Measurements from ENCODE around the gene PIGP.

PIGP gene

GRCh38 chr21:37087188-37087587 is 14.3 kb upstream of the PIGP start:
- H3K36me3 ChIP-seq (replicated peaks; ENCODE audit: low read depth, low read length): peaks cover 12% of the 10 kb centered on the region
- no peak overlapping the region for H3K27ac ChIP-seq (ENCODE audit: low read length)
- peaks cover 36% of the 10 kb centered on the region for H4K20me1 ChIP-seq (ENCODE audit: insufficient read depth, low read length)
- H3K9ac ChIP-seq (ENCODE audit: low read length): no peak overlapping the region
- no peaks in the 10 kb centered on the region for H3K4me1 ChIP-seq (ENCODE audit: low read length)
- TF ChIP-seq CTCF (IDR thresholded peaks at IDR 0.05; ENCODE audit: low read depth, low read length) (no peak), EZH2phosphoT487 (IDR thresholded peaks at IDR 0.05; ENCODE audit: low read depth) (no peak)
- no peaks in the 10 kb centered on the region for H3K27me3 ChIP-seq (ENCODE audit: low read depth, low read length)
- H3K4me2 ChIP-seq (ENCODE audit: low read length): no peak overlapping the region
- H3K4me3 ChIP-seq (ENCODE audit: low read length): no peak overlapping the region
- H3K9me3 ChIP-seq (ENCODE audit: insufficient read depth, low read length): no peaks in the 10 kb centered on the region
- H2AFZ ChIP-seq (ENCODE audit: low read depth, low read length): no peak overlapping the region
- H3K79me2 ChIP-seq (ENCODE audit: low read length): peaks cover 62% of the 10 kb centered on the region

GRCh38 chr21:37085726-37086125 is 12.9 kb upstream of the PIGP start:
- H2AFZ ChIP-seq (ENCODE audit: low read depth, low read length): no peak overlapping the region
- H3K9ac ChIP-seq (ENCODE audit: low read length): no peak overlapping the region
- H3K4me2 ChIP-seq (ENCODE audit: low read length): no peak overlapping the region
- H3K9me3 ChIP-seq (ENCODE audit: insufficient read depth, low read length): no peaks in the 10 kb centered on the region
- H3K4me1 ChIP-seq (ENCODE audit: low read length): no peaks in the 10 kb centered on the region
- no peak overlapping the region for H3K27ac ChIP-seq (ENCODE audit: low read length)
- H3K79me2 ChIP-seq (ENCODE audit: low read length): peaks cover 74% of the 10 kb centered on the region
- no peak overlapping the region for H3K4me3 ChIP-seq (ENCODE audit: low read length)
- no peaks in the 10 kb centered on the region for H3K27me3 ChIP-seq (ENCODE audit: low read depth, low read length)
- peaks cover 38% of the 10 kb centered on the region for H4K20me1 ChIP-seq (ENCODE audit: insufficient read depth, low read length)
- H3K36me3 ChIP-seq (replicated peaks; ENCODE audit: low read depth, low read length): peaks cover 11% of the 10 kb centered on the region
- TF ChIP-seq CTCF (IDR thresholded peaks at IDR 0.05; ENCODE audit: low read depth, low read length) (no peak), EZH2phosphoT487 (IDR thresholded peaks at IDR 0.05; ENCODE audit: low read depth) (no peak)

GRCh38 chr21:37082856-37083528 is 10.1 kb upstream of the PIGP start:
- Histone ChIP-seq H3K27ac (ENCODE audit: low read length) (no peak overlapping the region), H3K9ac (ENCODE audit: low read length) (no peak overlapping the region), H3K4me2 (ENCODE audit: low read length) (no peak overlapping the region), H2AFZ (ENCODE audit: low read depth, low read length) (no peak overlapping the region), H3K9me3 (ENCODE audit: insufficient read depth, low read length) (no peaks in the 10 kb centered on the region), H3K4me1 (ENCODE audit: low read length) (peaks cover 8% of the 10 kb centered on the region), H3K79me2 (ENCODE audit: low read length) (peaks cover 91% of the 10 kb centered on the region), H3K36me3 (replicated peaks; ENCODE audit: low read depth, low read length) (peaks cover 7% of the 10 kb centered on the region), H3K27me3 (ENCODE audit: low read depth, low read length) (no peaks in the 10 kb centered on the region), H4K20me1 (ENCODE audit: insufficient read depth, low read length) (peaks cover 49% of the 10 kb centered on the region), H3K4me3 (ENCODE audit: low read length) (no peak overlapping the region)
- TF ChIP-seq EZH2phosphoT487 (IDR thresholded peaks at IDR 0.05; ENCODE audit: low read depth) (no peak), CTCF (IDR thresholded peaks at IDR 0.05; ENCODE audit: low read depth, low read length) (no peak)

- TF ChIP-seq CTCF (IDR thresholded peaks at IDR 0.05; ENCODE audit: low read depth, low read length): no peak
- no peak for TF ChIP-seq EZH2phosphoT487 (IDR thresholded peaks at IDR 0.05; ENCODE audit: low read depth)
- peaks cover 7% of the 10 kb centered on the region for H3K36me3 ChIP-seq (replicated peaks; ENCODE audit: low read depth, low read length)
- no peak overlapping the region for H2AFZ ChIP-seq (ENCODE audit: low read depth, low read length)
- no peak overlapping the region for H3K9ac ChIP-seq (ENCODE audit: low read length)
- no peak overlapping the region for H3K27ac ChIP-seq (ENCODE audit: low read length)
- no peak overlapping the region for H3K4me2 ChIP-seq (ENCODE audit: low read length)
- peaks cover 95% of the 10 kb centered on the region for H3K79me2 ChIP-seq (ENCODE audit: low read length)
- H3K9me3 ChIP-seq (ENCODE audit: insufficient read depth, low read length): no peaks in the 10 kb centered on the region
- H4K20me1 ChIP-seq (ENCODE audit: insufficient read depth, low read length): peaks cover 56% of the 10 kb centered on the region
- no peak overlapping the region for H3K4me3 ChIP-seq (ENCODE audit: low read length)
- no peaks in the 10 kb centered on the region for H3K27me3 ChIP-seq (ENCODE audit: low read depth, low read length)
- H3K4me1 ChIP-seq (ENCODE audit: low read length): peaks cover 8% of the 10 kb centered on the region
These were observed 9.5 kb upstream of the PIGP start for GRCh38 chr21:37082375-37082774.
